H9 (cell line): ENCODE measurements around the gene MBD3L3. TPM values are rescaled to one million over a fixed set of nuclear protein-coding genes. Genes with fewer than 3 reads are reported as not detected.
"Not testable (repeated sequence)": the region's sequence is repeated elsewhere in the genome, so short reads cannot be mapped to it uniquely, and the experiment has no call there.

Source experiments
- DNase-seq: peaks from one replicate; pipeline ENCODE4 v3.0.0-alpha.2; 2017
- H2AFZ ChIP-seq: one replicate; pipeline ENCODE4 v1.6.1; 2013; ENCODE audit warnings: mild to moderate bottlenecking, low read length, control low read depth, moderate library complexity
- H2AK5ac ChIP-seq: 2 replicates; pipeline ENCODE4 v1.6.1; 2013; ENCODE audit warnings: low read length, control low read depth, mixed read lengths; ENCODE audit not compliant: insufficient read length
- H2BK120ac ChIP-seq: one replicate; pipeline ENCODE4 v1.6.1; 2013; ENCODE audit warnings: low read depth, mild to moderate bottlenecking, low read length, control low read depth, inconsistent platforms; ENCODE audit not compliant: poor library complexity, severe bottlenecking
- H2BK12ac ChIP-seq: 2 replicates; pipeline ENCODE4 v1.6.1; 2013; ENCODE audit warnings: low read length, control low read depth, mixed read lengths, low read depth; ENCODE audit not compliant: insufficient read length
- H2BK15ac ChIP-seq: 2 replicates; pipeline ENCODE4 v1.6.1; 2013; ENCODE audit warnings: low read depth, low read length, control low read depth
- H2BK20ac ChIP-seq: one replicate; pipeline ENCODE4 v1.6.1; 2013; ENCODE audit warnings: low read depth, mild to moderate bottlenecking, low read length, control low read depth, inconsistent platforms; ENCODE audit not compliant: poor library complexity, severe bottlenecking
- H2BK5ac ChIP-seq: 2 replicates; pipeline ENCODE4 v1.6.1; 2013; ENCODE audit warnings: low read length, control low read depth, mixed read lengths; ENCODE audit not compliant: insufficient read length
- H3K14ac ChIP-seq: 2 replicates; pipeline ENCODE4 v1.6.1; 2013; ENCODE audit warnings: low read length, control low read depth; ENCODE audit not compliant: insufficient read depth
- H3K18ac ChIP-seq: 2 replicates; pipeline ENCODE4 v1.6.1; 2013; ENCODE audit warnings: low read depth, mild to moderate bottlenecking, mixed read lengths, low read length, control low read depth; ENCODE audit not compliant: insufficient read length
- H3K23ac ChIP-seq: 2 replicates; pipeline ENCODE4 v1.6.1; 2013; ENCODE audit warnings: low read length, control low read depth, mixed read lengths, low read depth; ENCODE audit not compliant: insufficient read length
- H3K23me2 ChIP-seq: 2 replicates; pipeline ENCODE4 v1.6.1; 2013; ENCODE audit warnings: low read depth, mild to moderate bottlenecking, mixed read lengths, low read length, control low read depth; ENCODE audit not compliant: insufficient read length, poor library complexity, severe bottlenecking
- H3K27ac ChIP-seq: 2 replicates; pipeline ENCODE4 v1.5.1; 2013; ENCODE audit warnings: low read length, control low read depth, mixed read lengths, low read depth; ENCODE audit not compliant: insufficient read length
- H3K27me3 ChIP-seq: 2 replicates; pipeline ENCODE4 v1.6.1; 2013; ENCODE audit warnings: low read length, control low read depth, inconsistent platforms; ENCODE audit not compliant: insufficient read depth
- H3K4ac ChIP-seq: 2 replicates; pipeline ENCODE4 v1.6.1; 2013; ENCODE audit warnings: low read depth, mild to moderate bottlenecking, control low read depth, inconsistent platforms, low read length, moderate library complexity
- H3K4me1 ChIP-seq: 2 replicates; pipeline ENCODE4 v1.6.1; 2013; ENCODE audit warnings: low read length, control low read depth, inconsistent platforms; ENCODE audit not compliant: insufficient read depth
- H3K4me2 ChIP-seq: 2 replicates; pipeline ENCODE4 v1.6.1; 2013; ENCODE audit warnings: low read length, control low read depth, mixed read lengths; ENCODE audit not compliant: insufficient read length, insufficient read depth
- H3K56ac ChIP-seq: 2 replicates; pipeline ENCODE4 v1.6.1; 2013; ENCODE audit warnings: low read depth, mild to moderate bottlenecking, mixed read lengths, low read length, control low read depth; ENCODE audit not compliant: insufficient read length
- H3K79me1 ChIP-seq: 2 replicates; pipeline ENCODE4 v1.6.1; 2013; ENCODE audit warnings: low read depth, mild to moderate bottlenecking, moderate library complexity, low read length, control low read depth, inconsistent platforms; ENCODE audit not compliant: insufficient read depth, poor library complexity, severe bottlenecking
- H3K79me2 ChIP-seq: 2 replicates; pipeline ENCODE4 v1.6.1; 2013; ENCODE audit warnings: low read length, control low read depth, inconsistent platforms; ENCODE audit not compliant: insufficient read depth
- H3K9ac ChIP-seq: 2 replicates; pipeline ENCODE4 v1.6.1; 2013; ENCODE audit warnings: low read length, control low read depth, mixed read lengths; ENCODE audit not compliant: insufficient read length; ENCODE audit errors: extremely low read depth
- H3K9me3 ChIP-seq: one replicate; pipeline ENCODE4 v1.6.1; 2013; ENCODE audit warnings: low read depth, low read length, inconsistent platforms; ENCODE audit not compliant: control insufficient read depth
- H3T11ph ChIP-seq: one replicate; pipeline ENCODE4 v1.6.1; 2013; ENCODE audit warnings: mild to moderate bottlenecking, low read length, control low read depth, inconsistent platforms
- H4K20me1 ChIP-seq: one replicate; pipeline ENCODE4 v1.6.1; 2013; ENCODE audit not compliant: control insufficient read depth, insufficient read length, insufficient read depth
- H4K5ac ChIP-seq: 2 replicates; pipeline ENCODE4 v1.6.1; 2013; ENCODE audit warnings: low read depth, mild to moderate bottlenecking, mixed read lengths, low read length, control low read depth; ENCODE audit not compliant: insufficient read length
- H4K8ac ChIP-seq: replicated peaks from 2 replicates; pipeline ENCODE4 v1.6.1; 2013; ENCODE audit warnings: low read length, control low read depth, mixed read lengths, low read depth; ENCODE audit not compliant: insufficient read length
- H4K91ac ChIP-seq: 2 replicates; pipeline ENCODE4 v1.6.1; 2013; ENCODE audit warnings: low read depth, mild to moderate bottlenecking, moderate library complexity, mixed read lengths, low read length, control low read depth; ENCODE audit not compliant: insufficient read length
- H3K27ac Mint-ChIP-seq, 3 experiments: 2 replicates in 2 of 3; 3 replicates in 1 of 3; pipeline ENCODE4 v1.8.0; 2020 to 2021; ENCODE audit warnings: mixed read lengths in 3 of 3, mild to moderate bottlenecking in 1 of 3, moderate library complexity in 1 of 3
- H3K27me3 Mint-ChIP-seq: 2 replicates; pipeline ENCODE4 v1.8.0; 2021; ENCODE audit warnings: low read depth, mild to moderate bottlenecking, moderate library complexity, mixed read lengths
- H3K36me3 Mint-ChIP-seq, 3 experiments: 2 replicates in 2 of 3; 3 replicates in 1 of 3; pipeline ENCODE4 v1.8.0; 2020 to 2021; ENCODE audit warnings: low read depth in 3 of 3, mixed read lengths in 3 of 3; ENCODE audit not compliant: insufficient read depth in 1 of 3
- H3K4me1 Mint-ChIP-seq, 2 experiments: 2 replicates each; pipeline ENCODE4 v1.8.0; 2020; ENCODE audit warnings: mixed read lengths in 2 of 2
- H3K4me3 Mint-ChIP-seq, 2 experiments: 2 replicates in 1 of 2; 3 replicates in 1 of 2; pipeline ENCODE4 v1.8.0; 2020 to 2021; ENCODE audit warnings: mild to moderate bottlenecking in 2 of 2, mixed read lengths in 2 of 2, moderate library complexity in 1 of 2
- H3K9me3 Mint-ChIP-seq, 2 experiments: 2 replicates in 1 of 2; 3 replicates in 1 of 2; pipeline ENCODE4 v1.8.0; 2020; ENCODE audit warnings: mild to moderate bottlenecking in 2 of 2, mixed read lengths in 2 of 2, moderate library complexity in 1 of 2
- WGBS: extraction: QIAGEN DNeasy Blood & Tissue Kit; methylation state at CpG from one replicate; pipeline ENCODE4 v1.1.7; 2013; ENCODE audit warnings: missing lambda C conversion rate, low lambda C conversion rate, mixed read lengths; ENCODE audit not compliant: insufficient read length; ENCODE audit errors: extremely low coverage; 5-methylcytosine and 5-hydroxymethylcytosine counted together
- total RNA-seq: library from RNA; stranded (reverse); gene quantifications from 2 replicates; pipeline ENCODE4 v1.2.1, GENCODE V29; 2021

Gene MBD3L3
- total RNA-seq, 1 experiment from 2014 or later, result not detected

DNA sequence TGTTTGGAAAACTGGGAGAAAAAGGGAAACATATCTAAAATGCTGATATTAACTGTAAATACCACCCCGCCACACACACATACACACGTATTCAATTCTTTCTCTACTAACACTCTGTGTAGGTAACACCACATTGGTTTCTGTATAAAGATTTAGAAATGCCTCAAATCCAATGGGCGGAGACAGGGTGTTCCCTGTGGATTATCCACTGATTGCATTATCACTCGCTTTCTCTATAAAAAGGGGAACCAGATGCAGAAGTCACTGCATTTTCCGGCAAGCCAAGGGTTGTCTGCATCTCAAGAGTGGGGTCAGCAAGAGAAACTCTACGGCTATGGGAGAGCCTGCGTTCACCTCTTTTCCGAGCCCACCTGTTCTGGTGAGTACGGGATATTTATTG is 28.2 kb downstream of the MBD3L3 start, which contains the start of gene MBD3L5:
TSS of gene MBD3L5 (plus strand) at position 301 of the 400 bp plus-strand sequence. CDS start at position 335, 34 bp downstream.
- H3K4me3 Mint-ChIP-seq, H3K79me2 ChIP-seq, H3K4ac ChIP-seq, H2BK20ac ChIP-seq, H2BK12ac ChIP-seq, H3K23me2 ChIP-seq, H4K20me1 ChIP-seq, H3K27me3 Mint-ChIP-seq, H3K27me3 ChIP-seq, DNase-seq, H3K27ac Mint-ChIP-seq, H4K8ac ChIP-seq, H3K9me3 Mint-ChIP-seq, H3K36me3 Mint-ChIP-seq, H3K27ac ChIP-seq, H3K4me1 ChIP-seq, H2BK5ac ChIP-seq, H4K91ac ChIP-seq, H4K5ac ChIP-seq, H2BK15ac ChIP-seq, H2AK5ac ChIP-seq, H3K18ac ChIP-seq, H3T11ph ChIP-seq, H3K4me2 ChIP-seq, H3K4me1 Mint-ChIP-seq, H2AFZ ChIP-seq, H3K9me3 ChIP-seq, H3K23ac ChIP-seq, H3K14ac ChIP-seq, H3K79me1 ChIP-seq, H3K56ac ChIP-seq, H3K9ac ChIP-seq, H2BK120ac ChIP-seq: not testable (repeated sequence)
- no CpG with 5 or more reads among the region's 9 CpGs for WGBS

- H3K56ac ChIP-seq, H3K14ac ChIP-seq, H2BK20ac ChIP-seq, H3K27ac ChIP-seq, H2BK15ac ChIP-seq, H3K4me2 ChIP-seq, H4K8ac ChIP-seq, H2AFZ ChIP-seq, H3K27me3 ChIP-seq, H3K4me1 ChIP-seq, H3K23ac ChIP-seq, DNase-seq, H4K91ac ChIP-seq, H3K18ac ChIP-seq, H3K4me3 Mint-ChIP-seq, H3K36me3 Mint-ChIP-seq, H2BK120ac ChIP-seq, H2BK12ac ChIP-seq, H2AK5ac ChIP-seq, H3K9me3 Mint-ChIP-seq, H3K27ac Mint-ChIP-seq, H4K5ac ChIP-seq, H3K4me1 Mint-ChIP-seq, H4K20me1 ChIP-seq, H3K4ac ChIP-seq, H3K9me3 ChIP-seq, H3K79me1 ChIP-seq, H2BK5ac ChIP-seq, H3K23me2 ChIP-seq, H3K9ac ChIP-seq, H3K79me2 ChIP-seq, H3T11ph ChIP-seq, H3K27me3 Mint-ChIP-seq: not testable (repeated sequence)
- no CpG with 5 or more reads among the region's 1 CpG for WGBS
Measured at GRCh38 chr19:7028790-7029189, 29.7 kb downstream of the MBD3L3 start.
